ENCODE results near the gene FGF4.

DNA sequence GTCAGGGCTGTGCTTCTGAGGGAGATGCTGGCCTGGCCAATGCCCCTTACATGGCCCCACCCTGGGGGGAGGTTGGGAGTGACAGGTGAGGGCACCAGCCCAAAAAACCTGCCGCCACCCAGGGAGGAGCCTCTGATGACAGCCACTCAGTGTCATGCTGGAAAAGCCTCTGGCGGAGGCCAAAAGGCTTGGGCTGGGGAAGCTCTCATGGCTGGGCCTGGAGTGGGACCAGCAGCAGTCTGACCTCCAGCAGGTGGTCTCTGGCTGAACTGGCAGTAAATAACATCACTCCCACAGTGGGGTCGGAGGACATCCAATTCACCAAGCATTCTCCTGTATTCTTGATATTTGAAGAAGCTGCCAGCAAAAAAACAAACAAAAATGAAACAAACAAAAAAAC lies 24.0 kb upstream of the FGF4 start:
- TF ChIP-seq GATA2 (IDR thresholded peaks at IDR 0.05; ENCODE audit: insufficient read depth, insufficient read length, low read depth, low read length), result no peak
- no peak for TF ChIP-seq POLR2A (IDR thresholded peaks at IDR 0.05; ENCODE audit: low read depth, low read length)

Data from endothelial cell of umbilical vein (primary cell).